HepG2 (cell line): Measurements from ENCODE around the gene TOB2.

Experiments used
- BRD4 ChIP-seq: sonication (generic); formaldehyde crosslinking; IDR thresholded peaks from 2 replicates; pipeline ENCODE4 v1.4.0; 2020; ENCODE audit warnings: missing genetic modification reagents
- CTCF ChIP-seq: sonication (generic); formaldehyde crosslinking; IDR thresholded peaks from 2 replicates; pipeline ENCODE4 v1.5.0; 2020; ENCODE audit warnings: mild to moderate bottlenecking, missing genetic modification reagents, moderate library complexity
- GTF2F1 ChIP-seq: fragments of 150-350 bp; IDR thresholded peaks from 2 replicates; pipeline ENCODE4 v1.6.1; 2014; ENCODE audit warnings: low read length
- HDAC1 ChIP-seq: sonication (generic); formaldehyde crosslinking; IDR thresholded peaks from 2 replicates; pipeline ENCODE4 v1.5.1; 2020; ENCODE audit warnings: mild to moderate bottlenecking, missing genetic modification reagents
- HNRNPLL ChIP-seq: fragments of 200-400 bp; formaldehyde crosslinking; IDR thresholded peaks from 2 replicates; pipeline ENCODE4 v1.6.1; 2017; ENCODE audit warnings: mild to moderate bottlenecking, low read depth, low read length; ENCODE audit not compliant: poor library complexity, severe bottlenecking
- PAWR ChIP-seq: sonication (generic); formaldehyde crosslinking; IDR thresholded peaks from 2 replicates; pipeline ENCODE4 v1.4.0; 2020; ENCODE audit warnings: missing genetic modification reagents, mild to moderate bottlenecking, borderline replicate concordance
- POLR2A ChIP-seq, 2 experiments: IDR thresholded peaks; 2 replicates each; pipeline ENCODE4 v1.6.1; 2011; ENCODE audit warnings: low read depth in 2 of 2, low read length in 2 of 2, mild to moderate bottlenecking in 1 of 2, moderate library complexity in 1 of 2; ENCODE audit not compliant: insufficient read depth in 1 of 2
- USF2 ChIP-seq, 2 experiments: sonication (generic) in 1 of 2; formaldehyde crosslinking in 1 of 2; IDR thresholded peaks; 2 replicates each; pipeline versions ENCODE4 v1.5.1 to v1.6.1; 2011 to 2020; ENCODE audit warnings: borderline replicate concordance in 1 of 2, low read depth in 1 of 2, low read length in 1 of 2, mild to moderate bottlenecking in 1 of 2, missing genetic modification reagents in 1 of 2, moderate library complexity in 1 of 2
- YY1 ChIP-seq: IDR thresholded peaks from 2 replicates; pipeline ENCODE4 v1.6.1; 2011; ENCODE audit warnings: low read length, low read depth, moderate library complexity, mild to moderate bottlenecking; ENCODE audit not compliant: insufficient read depth, insufficient replicate concordance
- ZBTB39 ChIP-seq: sonication (generic); formaldehyde crosslinking; IDR thresholded peaks from 2 replicates; pipeline ENCODE4 v1.5.0; 2020; ENCODE audit warnings: missing genetic modification reagents
- ZBTB43 ChIP-seq: sonication (generic); formaldehyde crosslinking; conservative IDR thresholded peaks from 2 replicates; pipeline ENCODE4 v1.4.0; 2020; ENCODE audit warnings: missing genetic modification reagents
- ZNF30 ChIP-seq: sonication (generic); formaldehyde crosslinking; IDR thresholded peaks from 2 replicates; pipeline ENCODE4 v1.5.0; 2020; ENCODE audit warnings: mild to moderate bottlenecking, missing genetic modification reagents
- ZNF335 ChIP-seq: sonication (generic); formaldehyde crosslinking; IDR thresholded peaks from 2 replicates; pipeline ENCODE4 v1.4.0; 2020; ENCODE audit warnings: missing genetic modification reagents
- ZNF687 ChIP-seq: sonication (generic); formaldehyde crosslinking; IDR thresholded peaks from 2 replicates; pipeline ENCODE4 v1.5.1; 2020; ENCODE audit warnings: mild to moderate bottlenecking, missing genetic modification reagents, moderate library complexity

GRCh38 chr22:41471568-41471967 lies 25.0 kb upstream of the TOB2 start:
- TF ChIP-seq ZNF335 (no peak), ZBTB39 (CRISPR knock-in tag) (no peak), USF2 (IDR thresholded peaks at IDR 0.05; ENCODE audit: low read depth, low read length) (no peak), USF2 (CRISPR knock-in tag; IDR thresholded peaks at IDR 0.05; ENCODE audit: borderline replicate concordance) (no peak), ZNF687 (no peak), GTF2F1 (no peak), CTCF (CRISPR knock-in tag) (no peak), PAWR (CRISPR knock-in tag) (no peak), ZBTB43 (CRISPR knock-in tag) (no peak), HDAC1 (CRISPR knock-in tag) (no peak), POLR2A (IDR thresholded peaks at IDR 0.05; ENCODE audit: insufficient read depth in 1 of 2, low read depth in 2 of 2, low read length in 2 of 2) (no peak), YY1 (no peak), BRD4 (CRISPR knock-in tag) (no peak), ZNF30 (CRISPR knock-in tag) (no peak), HNRNPLL (no peak)
